Large intestine (tissue), 3 donors: ENCODE measurements around the gene GAR1. TPM values are rescaled to one million over a fixed set of nuclear protein-coding genes. Genes with fewer than 3 reads are reported as not detected.

ENCODE experiments used
- DNase-seq, 2 donors: peaks; one replicate each; pipeline versions ENCODE4 v3.0.0 to v3.0.0-alpha.2; 2013
- H3K27ac ChIP-seq: one replicate; pipeline ENCODE4 v1.5.1; 2013; ENCODE audit warnings: low read length
- H3K27me3 ChIP-seq: 2 replicates; pipeline ENCODE4 v1.6.1; 2013; ENCODE audit warnings: low read length; ENCODE audit not compliant: control insufficient read depth, insufficient read depth
- H3K36me3 ChIP-seq: 2 replicates; pipeline ENCODE4 v1.6.1; 2013; ENCODE audit warnings: low read length; ENCODE audit not compliant: control insufficient read depth, insufficient read depth
- H3K4me1 ChIP-seq: one replicate; pipeline ENCODE4 v1.6.1; 2013; ENCODE audit warnings: low read length; ENCODE audit not compliant: control insufficient read depth, insufficient read depth
- H3K4me3 ChIP-seq: one replicate; pipeline ENCODE4 v1.5.1; 2013; ENCODE audit warnings: low read length
- H3K9me3 ChIP-seq: one replicate; pipeline ENCODE4 v1.6.1; 2013; ENCODE audit warnings: mild to moderate bottlenecking, low read depth, low read length, moderate library complexity; ENCODE audit not compliant: control insufficient read depth
- WGBS: methylation state at CpG from one replicate; pipeline ENCODE4 v1.1.5; 2013; ENCODE audit warnings: low lambda C conversion rate; ENCODE audit not compliant: insufficient coverage; 5-methylcytosine and 5-hydroxymethylcytosine counted together
- polyA plus RNA-seq: library from polyadenylated mRNA; unstranded; fragments of 120-200 nt; gene quantifications from one replicate; pipeline ENCODE4 v1.2.1, GENCODE V29; 2013

The GAR1 gene
- polyA plus RNA-seq, 1 donor, result 37.4 TPM

DNA sequence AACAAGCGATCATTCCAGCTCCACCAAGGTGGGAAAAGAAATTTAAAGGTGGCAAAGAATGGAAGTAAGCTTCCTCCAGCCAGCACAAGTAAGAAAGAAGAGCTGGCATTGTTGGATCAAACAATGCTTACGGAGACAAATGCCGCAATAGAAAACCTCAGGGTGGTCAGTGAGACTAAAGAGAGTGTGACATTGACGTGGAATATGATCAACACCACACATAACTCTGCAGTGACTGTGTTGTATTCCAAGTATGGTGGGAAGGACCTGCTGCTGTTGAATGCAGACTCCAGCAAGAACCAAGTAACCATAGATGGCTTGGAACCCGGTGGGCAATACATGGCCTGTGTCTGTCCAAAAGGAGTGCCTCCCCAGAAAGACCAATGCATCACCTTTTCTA, 54.5 kb downstream of the GAR1 start:
- no peaks in the 10 kb centered on the region for H3K9me3 ChIP-seq
- no peaks in the 10 kb centered on the region for H3K27me3 ChIP-seq
- no peaks in the 10 kb centered on the region for H3K36me3 ChIP-seq
- H3K4me1 ChIP-seq, result no peaks in the 10 kb centered on the region
- H3K27ac ChIP-seq, result no peak overlapping the region
- 90% methylated on average over 2 of the region's 5 CpGs for WGBS
- no peak overlapping the region for H3K4me3 ChIP-seq
- no peak for DNase-seq

DNA sequence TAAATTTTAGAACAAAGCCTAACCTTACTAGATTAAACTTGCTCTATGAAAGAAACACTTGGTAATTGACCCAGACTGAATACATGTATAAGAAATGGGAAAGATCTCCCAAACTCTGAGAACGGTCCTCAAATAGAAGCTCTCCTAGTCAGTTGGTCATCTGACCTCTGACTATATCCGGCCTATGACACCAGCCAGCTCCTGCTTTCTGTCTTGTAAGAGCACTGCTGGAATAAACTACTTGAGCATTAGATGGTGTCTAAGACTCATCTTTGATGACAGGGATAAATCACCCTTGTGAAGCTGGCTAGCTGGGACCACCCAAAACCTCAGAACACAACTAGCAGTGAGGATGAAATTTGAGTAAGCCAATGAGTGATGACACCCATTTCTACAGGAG, 56.5 kb downstream of the GAR1 start:
- H3K27ac ChIP-seq, result no peak overlapping the region
- DNase-seq, result no peak
- H3K4me1 ChIP-seq, result no peaks in the 10 kb centered on the region
- H3K36me3 ChIP-seq, result no peaks in the 10 kb centered on the region
- no peaks in the 10 kb centered on the region for H3K27me3 ChIP-seq
- WGBS, result no CpG with 5 or more reads among the region's 2 CpGs
- H3K9me3 ChIP-seq, result no peaks in the 10 kb centered on the region
- H3K4me3 ChIP-seq, result no peak overlapping the region

DNA sequence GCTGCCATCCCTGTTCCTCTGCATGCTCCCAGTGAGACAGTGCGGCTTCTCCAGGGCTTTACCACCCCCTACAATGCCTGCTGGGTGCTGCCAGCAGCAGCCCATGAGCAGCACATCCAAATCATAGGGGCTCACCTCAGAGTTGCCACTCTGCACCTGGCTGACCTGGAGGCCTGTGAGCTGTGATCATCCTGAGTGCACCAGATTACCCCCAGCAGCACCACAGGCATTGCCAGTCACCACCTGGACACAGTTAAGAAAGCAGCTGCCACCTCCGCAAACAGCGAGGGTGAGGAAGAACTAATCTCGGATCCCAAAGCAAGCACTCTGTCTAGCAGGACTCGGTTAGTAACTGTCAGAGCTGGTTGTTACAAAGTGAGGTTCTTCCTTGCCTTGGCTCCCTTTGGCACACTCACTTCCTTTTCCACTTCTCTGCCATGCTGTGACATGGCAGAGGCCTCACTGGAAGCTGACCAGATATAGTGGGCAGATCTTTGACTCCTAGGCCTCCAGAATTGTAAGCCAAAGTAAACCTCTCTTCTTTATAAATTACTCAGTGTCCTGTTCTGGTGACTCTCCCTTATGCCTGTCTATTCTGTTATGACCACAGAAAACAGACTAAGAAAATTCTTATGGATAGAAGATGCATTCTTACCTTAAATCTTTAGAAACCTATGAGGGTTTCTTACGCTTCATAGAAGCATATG, 57.5 kb downstream of the GAR1 start:
- H3K27ac ChIP-seq, result no peak overlapping the region
- no peak for DNase-seq
- 100% methylated on average over 2 of the region's 6 CpGs for WGBS
- H3K27me3 ChIP-seq, result no peaks in the 10 kb centered on the region
- no peak overlapping the region for H3K4me3 ChIP-seq
- no peaks in the 10 kb centered on the region for H3K9me3 ChIP-seq
- no peaks in the 10 kb centered on the region for H3K4me1 ChIP-seq
- no peaks in the 10 kb centered on the region for H3K36me3 ChIP-seq

DNA sequence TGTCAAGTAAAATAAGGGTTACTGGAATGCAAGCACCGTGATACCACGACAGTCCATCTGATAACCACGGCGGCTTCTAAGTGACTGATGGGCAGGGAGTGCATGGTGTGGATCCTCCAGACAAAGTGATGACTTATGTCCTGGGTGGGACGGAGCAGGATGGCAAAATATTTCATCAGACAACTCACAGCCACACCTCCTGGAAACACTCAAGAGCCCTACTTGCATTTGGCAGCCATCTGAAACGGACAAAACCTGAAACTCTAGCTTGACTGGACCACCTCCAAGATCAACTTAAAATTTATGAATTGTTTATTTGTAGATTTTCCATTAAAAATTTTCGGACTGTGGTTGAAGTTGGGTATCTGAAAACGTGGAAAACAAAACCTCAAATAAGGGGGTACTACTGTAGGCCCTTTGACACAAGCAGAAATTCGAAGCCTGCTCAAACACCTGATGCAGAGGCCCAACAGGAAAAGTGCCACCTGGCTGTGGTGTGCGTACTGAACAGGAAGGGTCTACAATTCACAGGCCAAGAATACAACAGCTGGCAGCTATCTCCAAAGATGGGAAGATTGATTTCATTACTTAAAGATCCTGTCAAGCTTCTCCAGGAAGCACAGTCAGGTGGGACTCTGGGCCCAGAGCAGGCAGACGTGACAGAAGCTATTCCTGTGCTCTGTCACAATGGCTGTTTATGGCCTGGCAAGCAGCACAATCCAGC, 58.4 kb downstream of the GAR1 start:
- Histone ChIP-seq H3K4me1 (no peaks in the 10 kb centered on the region), H3K4me3 (no peak overlapping the region), H3K27me3 (no peaks in the 10 kb centered on the region), H3K9me3 (no peaks in the 10 kb centered on the region), H3K27ac (no peak overlapping the region), H3K36me3 (no peaks in the 10 kb centered on the region)
- no peak for DNase-seq
- 80% methylated on average over 3 of the region's 11 CpGs for WGBS

Other genes with a start within 250 kb of the GAR1 start
- 108 TPM for gene CASP6, start 112.3 kb upstream of the GAR1 start, polyA plus RNA-seq
- gene PLA2G12A, start 85.7 kb upstream of the GAR1 start, polyA plus RNA-seq, result 85.4 TPM
- gene CFI, start 13.8 kb upstream of the GAR1 start, polyA plus RNA-seq, result 244 TPM
- 0.28 TPM for gene RRH, start 12.2 kb downstream of the GAR1 start, polyA plus RNA-seq
- gene LRIT3, start 32.3 kb downstream of the GAR1 start, polyA plus RNA-seq, result 0.31 TPM
- gene EGF, start 97.1 kb downstream of the GAR1 start, polyA plus RNA-seq, result 28.3 TPM